ENCODE results near the gene ANKRD11.

GRCh38 chr16:89425523-89425922, 64.8 kb downstream of the ANKRD11 start:
- TF ChIP-seq, protein P1, sequence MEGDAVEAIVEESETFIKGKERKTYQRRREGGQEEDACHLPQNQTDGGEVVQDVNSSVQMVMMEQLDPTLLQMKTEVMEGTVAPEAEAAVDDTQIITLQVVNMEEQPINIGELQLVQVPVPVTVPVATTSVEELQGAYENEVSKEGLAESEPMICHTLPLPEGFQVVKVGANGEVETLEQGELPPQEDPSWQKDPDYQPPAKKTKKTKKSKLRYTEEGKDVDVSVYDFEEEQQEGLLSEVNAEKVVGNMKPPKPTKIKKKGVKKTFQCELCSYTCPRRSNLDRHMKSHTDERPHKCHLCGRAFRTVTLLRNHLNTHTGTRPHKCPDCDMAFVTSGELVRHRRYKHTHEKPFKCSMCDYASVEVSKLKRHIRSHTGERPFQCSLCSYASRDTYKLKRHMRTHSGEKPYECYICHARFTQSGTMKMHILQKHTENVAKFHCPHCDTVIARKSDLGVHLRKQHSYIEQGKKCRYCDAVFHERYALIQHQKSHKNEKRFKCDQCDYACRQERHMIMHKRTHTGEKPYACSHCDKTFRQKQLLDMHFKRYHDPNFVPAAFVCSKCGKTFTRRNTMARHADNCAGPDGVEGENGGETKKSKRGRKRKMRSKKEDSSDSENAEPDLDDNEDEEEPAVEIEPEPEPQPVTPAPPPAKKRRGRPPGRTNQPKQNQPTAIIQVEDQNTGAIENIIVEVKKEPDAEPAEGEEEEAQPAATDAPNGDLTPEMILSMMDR (IDR thresholded peaks at IDR 0.05) = no peak
- TF ChIP-seq ZFX (IDR thresholded peaks at IDR 0.05; ENCODE audit: borderline replicate concordance) = no peak

Measured in 22Rv1 (cell line).